HepG2 (cell line): ENCODE data around the gene AGER. TPM values are rescaled to one million over a fixed set of nuclear protein-coding genes. Genes with fewer than 3 reads are reported as not detected.
A peak's percentile ranks its signal among the peaks of the same experiment; 100 is the strongest.

Source experiments
- CBX2 ChIP-seq, 2 experiments: fragments of 200-600 bp in 1 of 2; sonication (generic); formaldehyde crosslinking in 1 of 2; IDR thresholded peaks; 2 replicates each; pipeline versions ENCODE4 v1.7.0 to v1.8.1; 2018 to 2022; ENCODE audit warnings: low read depth in 2 of 2, low read length in 1 of 2, mild to moderate bottlenecking in 1 of 2, missing genetic modification reagents in 1 of 2
- CCDC6 ChIP-seq: sonication (generic); formaldehyde crosslinking; IDR thresholded peaks from 2 replicates; pipeline ENCODE4 v1.8.1; 2022; ENCODE audit warnings: mild to moderate bottlenecking, missing genetic modification reagents, moderate library complexity
- CSRNP2 ChIP-seq: sonication (generic); formaldehyde crosslinking; conservative IDR thresholded peaks from 2 replicates; pipeline ENCODE4 v1.8.0; 2022; ENCODE audit warnings: low read depth, missing genetic modification reagents
- GLMP ChIP-seq: sonication (generic); formaldehyde crosslinking; IDR thresholded peaks from 2 replicates; pipeline ENCODE4 v1.9.0; 2021; ENCODE audit warnings: missing genetic modification reagents, mild to moderate bottlenecking, borderline replicate concordance
- GMEB2 ChIP-seq: IDR thresholded peaks from 2 replicates; pipeline ENCODE4 v1.6.1; 2016; ENCODE audit warnings: missing biosample characterization, missing genetic modification reagents, low read depth
- HES4 ChIP-seq: sonication (generic); formaldehyde crosslinking; IDR thresholded peaks from 2 replicates; pipeline ENCODE4 v1.9.0; 2021; ENCODE audit warnings: mild to moderate bottlenecking, missing genetic modification reagents, borderline replicate concordance
- MAFG ChIP-seq: sonication (generic); formaldehyde crosslinking; IDR thresholded peaks from 2 replicates; pipeline ENCODE4 v1.5.1; 2020; ENCODE audit warnings: mild to moderate bottlenecking, missing genetic modification reagents
- MLLT10 ChIP-seq: sonication (generic); formaldehyde crosslinking; IDR thresholded peaks from 2 replicates; pipeline ENCODE4 v1.4.0; 2020; ENCODE audit warnings: missing genetic modification reagents
- NFE2L1 ChIP-seq: sonication (generic); formaldehyde crosslinking; IDR thresholded peaks from 2 replicates; pipeline ENCODE4 v1.4.0; 2020; ENCODE audit warnings: missing genetic modification reagents, mild to moderate bottlenecking, borderline replicate concordance
- NFYC ChIP-seq: IDR thresholded peaks from 2 replicates; pipeline ENCODE4 v1.6.1; 2016; ENCODE audit warnings: missing genetic modification reagents, missing compliant biosample characterization
- NR0B2 ChIP-seq: sonication (generic); formaldehyde crosslinking; IDR thresholded peaks from 2 replicates; pipeline ENCODE4 v1.4.0; 2020; ENCODE audit warnings: mild to moderate bottlenecking, missing genetic modification reagents
- NR2C2 ChIP-seq: sonication (generic); formaldehyde crosslinking; IDR thresholded peaks from 2 replicates; pipeline ENCODE4 v1.4.0; 2020; ENCODE audit warnings: missing genetic modification reagents, mild to moderate bottlenecking, moderate library complexity, borderline replicate concordance
- PCBP2 ChIP-seq: fragments of 200-400 bp; formaldehyde crosslinking; optimal IDR thresholded peaks from 2 replicates; pipeline ENCODE3; 2018; ENCODE audit warnings: low read length, low read depth; ENCODE audit not compliant: poor library complexity, severe bottlenecking
- PHF21A ChIP-seq: sonication (generic); formaldehyde crosslinking; IDR thresholded peaks from 2 replicates; pipeline ENCODE4 v1.5.0; 2020; ENCODE audit warnings: mild to moderate bottlenecking, missing genetic modification reagents
- REXO4 ChIP-seq: sonication (generic); formaldehyde crosslinking; IDR thresholded peaks from 2 replicates; pipeline ENCODE4 v1.8.0; 2022; ENCODE audit warnings: missing genetic modification reagents, mild to moderate bottlenecking, borderline replicate concordance
- RFX5 ChIP-seq: IDR thresholded peaks from 2 replicates; pipeline ENCODE4 v1.6.1; 2011; ENCODE audit warnings: low read depth, low read length, improper control_type of control experiment
- SP1 ChIP-seq, 2 experiments: fragments of 450-650 bp in 1 of 2; sonication (generic) in 1 of 2; formaldehyde crosslinking in 1 of 2; IDR thresholded peaks; 2 replicates each; pipeline versions ENCODE4 v1.4.0 to v1.6.1; 2016 to 2020; ENCODE audit warnings: missing genetic modification reagents in 1 of 2
- TAF15 ChIP-seq: fragments of 200-400 bp; formaldehyde crosslinking; IDR thresholded peaks from one replicate; pipeline ENCODE4 v1.6.1; 2018; ENCODE audit warnings: mild to moderate bottlenecking, low read depth, low read length; ENCODE audit not compliant: poor library complexity, severe bottlenecking
- ZC3H13 ChIP-seq: sonication (generic); formaldehyde crosslinking; IDR thresholded peaks from 2 replicates; pipeline ENCODE4 v1.8.1; 2023; ENCODE audit warnings: mild to moderate bottlenecking, missing genetic modification reagents, moderate library complexity
- ZC3H4 ChIP-seq: sonication (generic); formaldehyde crosslinking; IDR thresholded peaks from 2 replicates; pipeline ENCODE4 v1.4.0; 2020; ENCODE audit warnings: missing genetic modification reagents, borderline replicate concordance
- ZNF160 ChIP-seq: sonication (generic); formaldehyde crosslinking; IDR thresholded peaks from 2 replicates; pipeline ENCODE4 v1.8.0; 2022; ENCODE audit warnings: mild to moderate bottlenecking, inconsistent platforms, missing genetic modification reagents
- ZNF484 ChIP-seq: sonication (generic); formaldehyde crosslinking; IDR thresholded peaks from 2 replicates; pipeline ENCODE4 v1.5.1; 2020; ENCODE audit warnings: mild to moderate bottlenecking, low read depth, missing genetic modification reagents, borderline replicate concordance
- ZNF556 ChIP-seq: sonication (generic); formaldehyde crosslinking; IDR thresholded peaks from 2 replicates; pipeline ENCODE4 v1.4.0; 2020; ENCODE audit warnings: mild to moderate bottlenecking, missing genetic modification reagents, borderline replicate concordance
- ZNF768 ChIP-seq: sonication (generic); formaldehyde crosslinking; IDR thresholded peaks from 2 replicates; pipeline ENCODE4 v1.4.0; 2020; ENCODE audit warnings: missing genetic modification reagents
- ZNF777 ChIP-seq: sonication (generic); formaldehyde crosslinking; IDR thresholded peaks from 2 replicates; pipeline ENCODE4 v1.4.0; 2020; ENCODE audit warnings: missing genetic modification reagents
- polyA plus RNA-seq, 8 experiments: library from polyadenylated mRNA; depleted of rRNA in 3 of 8; stranded (reverse) in 7 of 8; unstranded in 1 of 8; fragments of >200 nt; fragmentation: Illumina TruSeq in 4 of 8; extraction: Trizol in 4 of 8; gene quantifications; 2 replicates each; pipeline versions ENCODE4 v1.2.1 to v1.2.3, GENCODE V29; 2011 to 2016; ENCODE audit warnings: low read depth in 4 of 8, missing spikeins in 1 of 8, mixed read lengths in 1 of 8; ENCODE audit not compliant: insufficient read depth in 1 of 8
- total RNA-seq, 5 experiments: library from RNA; depleted of rRNA; stranded (reverse); fragments of >200 nt; fragmentation: Illumina TruSeq; extraction: Trizol; gene quantifications; 2 replicates each; pipeline ENCODE4 v1.2.3, GENCODE V29; 2016; ENCODE audit warnings: low read depth in 1 of 5

Gene AGER
- total and polyA plus RNA-seq, 2 of the 13 experiments (the other 11 are each of a cell fraction or from before 2014, with no cell fraction given) = 1.9 to 5.1 TPM

GRCh38 chr6:32190054-32190851 lies 6.2 kb upstream of the AGER start, which contains the start of gene PBX2 (continued):
- TF ChIP-seq GMEB2 (CRISPR knock-in tag) = no peak
- no peak for TF ChIP-seq CSRNP2
- no peak for TF ChIP-seq TAF15
- no peak for TF ChIP-seq NFE2L1 (CRISPR knock-in tag)
- TF ChIP-seq SP1 (IDR thresholded peaks at IDR 0.05) = no peak
- TF ChIP-seq SP1 (CRISPR knock-in tag; IDR thresholded peaks at IDR 0.05) = 0 out of 2 replicates have a peak, but pooled peaks have one; percentile 60
- TF ChIP-seq ZC3H4 = no peak
- no peak; the same call in 1 of the 2 replicates for TF ChIP-seq HES4
- no peak for TF ChIP-seq MLLT10 (CRISPR knock-in tag)
- no peak for TF ChIP-seq CBX2 (IDR thresholded peaks at IDR 0.05; ENCODE audit: low read depth, low read length)
- no peak for TF ChIP-seq CBX2 (CRISPR knock-in tag; IDR thresholded peaks at IDR 0.05; ENCODE audit: low read depth)
- peak; percentile 77; the same call in 1 of the 2 replicates for TF ChIP-seq ZNF556
- TF ChIP-seq PCBP2 = peak; percentile 81
- TF ChIP-seq NR2C2 = peak; percentile 37; the same call in 1 of the 2 replicates
- no peak for TF ChIP-seq GLMP (CRISPR knock-in tag)
- TF ChIP-seq RFX5 = no peak
- 0 out of 2 replicates have a peak, but pooled peaks have one; percentile 33 for TF ChIP-seq NR0B2
- no peak for TF ChIP-seq ZNF777 (CRISPR knock-in tag)
- TF ChIP-seq REXO4 = no peak
- no peak for TF ChIP-seq ZNF160
- TF ChIP-seq MAFG (CRISPR knock-in tag) = no peak
- no peak for TF ChIP-seq ZC3H13 (CRISPR knock-in tag)
- no peak for TF ChIP-seq ZNF768 (CRISPR knock-in tag)
- no peak for TF ChIP-seq PHF21A (CRISPR knock-in tag)
- TF ChIP-seq NFYC = 0 out of 2 replicates have a peak, but pooled peaks have one; percentile 16
- no peak for TF ChIP-seq CCDC6 (CRISPR knock-in tag)
- TF ChIP-seq ZNF484 (CRISPR knock-in tag) = no peak
